Omental fat pad (tissue), 4 donors: ENCODE results near the gene DST. TPM values are rescaled to one million over a fixed set of nuclear protein-coding genes. Genes with fewer than 3 reads are reported as not detected.

Source experiments
- ATAC-seq: fragments of 150-250 bp; one replicate; pipeline ENCODE4 v1.9.1; 2016; ENCODE audit warnings: mild to moderate bottlenecking, moderate library complexity; ENCODE audit not compliant: low FRiP score
- DNase-seq: peaks from one replicate; pipeline ENCODE4 v3.0.0-alpha.2; 2019; ENCODE audit warnings: low spot score
- total RNA-seq, 4 donors: library from RNA; depleted of rRNA; stranded (reverse); fragments of >200 nt; gene quantifications; one replicate each; pipeline ENCODE4 v1.1.0, GENCODE V29; 2016
- TF ChIP-seq, protein P1 (sequence below), 3 donors: fragments of 450-650 bp; IDR thresholded peaks; one replicate each; pipeline ENCODE4 v1.5.1; 2016 to 2017; ENCODE audit warnings: antibody characterized with exemption in 3 of 3, mild to moderate bottlenecking in 3 of 3, moderate library complexity in 2 of 3

The DST gene
- total RNA-seq, 4 donors from 2014 or later: 126 to 371 (median 160) TPM

DNA sequence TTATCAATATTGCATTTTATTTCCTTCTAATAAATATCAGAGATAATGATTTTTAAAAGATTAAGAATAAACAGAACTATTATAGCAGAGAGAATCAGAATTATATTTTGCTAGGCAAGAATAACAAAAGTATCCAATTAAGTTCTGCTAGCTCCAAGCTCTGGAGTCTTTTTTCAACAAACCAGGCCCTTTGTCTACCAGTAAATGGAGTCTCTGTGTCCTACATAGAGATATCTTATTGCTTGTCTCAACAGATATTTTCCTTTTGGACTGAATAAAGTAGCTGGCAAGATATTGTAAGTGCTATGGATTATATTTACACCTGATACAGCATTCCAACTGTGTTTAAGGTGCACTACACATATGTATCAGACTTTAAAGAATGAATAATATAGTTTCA lies 107.1 kb downstream of the DST start:
- TF ChIP-seq, protein P1, sequence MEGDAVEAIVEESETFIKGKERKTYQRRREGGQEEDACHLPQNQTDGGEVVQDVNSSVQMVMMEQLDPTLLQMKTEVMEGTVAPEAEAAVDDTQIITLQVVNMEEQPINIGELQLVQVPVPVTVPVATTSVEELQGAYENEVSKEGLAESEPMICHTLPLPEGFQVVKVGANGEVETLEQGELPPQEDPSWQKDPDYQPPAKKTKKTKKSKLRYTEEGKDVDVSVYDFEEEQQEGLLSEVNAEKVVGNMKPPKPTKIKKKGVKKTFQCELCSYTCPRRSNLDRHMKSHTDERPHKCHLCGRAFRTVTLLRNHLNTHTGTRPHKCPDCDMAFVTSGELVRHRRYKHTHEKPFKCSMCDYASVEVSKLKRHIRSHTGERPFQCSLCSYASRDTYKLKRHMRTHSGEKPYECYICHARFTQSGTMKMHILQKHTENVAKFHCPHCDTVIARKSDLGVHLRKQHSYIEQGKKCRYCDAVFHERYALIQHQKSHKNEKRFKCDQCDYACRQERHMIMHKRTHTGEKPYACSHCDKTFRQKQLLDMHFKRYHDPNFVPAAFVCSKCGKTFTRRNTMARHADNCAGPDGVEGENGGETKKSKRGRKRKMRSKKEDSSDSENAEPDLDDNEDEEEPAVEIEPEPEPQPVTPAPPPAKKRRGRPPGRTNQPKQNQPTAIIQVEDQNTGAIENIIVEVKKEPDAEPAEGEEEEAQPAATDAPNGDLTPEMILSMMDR (IDR thresholded peaks at IDR 0.05): no peak
- no peak for DNase-seq
- no peak for ATAC-seq

DNA sequence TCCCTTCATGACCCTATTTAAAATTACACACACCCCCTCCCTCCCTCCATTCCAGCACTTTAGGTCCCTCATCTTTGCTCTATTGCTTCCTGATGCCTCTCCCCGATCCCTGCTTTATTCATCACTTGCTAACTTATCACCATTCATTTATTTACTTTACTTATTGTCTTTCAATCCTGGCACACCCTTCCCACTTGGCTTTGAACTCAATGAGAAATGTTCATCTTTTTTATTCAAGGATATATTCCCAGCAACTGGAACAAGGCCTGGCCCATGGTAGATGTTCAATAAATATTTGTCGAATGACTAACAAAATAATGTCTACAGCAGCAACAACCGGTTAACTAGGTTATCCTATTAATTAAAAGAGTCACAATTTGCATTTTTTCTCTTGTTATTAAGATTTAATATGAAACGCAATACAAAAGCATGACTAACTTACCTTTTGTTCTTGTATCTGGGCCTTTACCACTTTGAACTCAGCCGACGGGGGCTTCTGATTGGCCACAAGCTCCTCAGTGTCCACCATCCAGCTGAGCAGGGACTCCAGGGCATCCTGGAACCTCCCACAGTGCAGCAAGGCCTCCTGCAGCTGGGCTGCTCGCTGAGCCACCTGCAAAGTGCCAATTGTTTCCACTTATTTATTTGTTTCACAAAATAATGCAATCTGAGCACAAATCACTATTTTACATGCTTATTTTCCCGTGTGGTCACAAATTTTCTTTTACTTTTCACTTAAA lies 107.8 kb downstream of the DST start:
- no peak for DNase-seq
- TF ChIP-seq, protein P1 (IDR thresholded peaks at IDR 0.05): no peak
- ATAC-seq: no peak

DNA sequence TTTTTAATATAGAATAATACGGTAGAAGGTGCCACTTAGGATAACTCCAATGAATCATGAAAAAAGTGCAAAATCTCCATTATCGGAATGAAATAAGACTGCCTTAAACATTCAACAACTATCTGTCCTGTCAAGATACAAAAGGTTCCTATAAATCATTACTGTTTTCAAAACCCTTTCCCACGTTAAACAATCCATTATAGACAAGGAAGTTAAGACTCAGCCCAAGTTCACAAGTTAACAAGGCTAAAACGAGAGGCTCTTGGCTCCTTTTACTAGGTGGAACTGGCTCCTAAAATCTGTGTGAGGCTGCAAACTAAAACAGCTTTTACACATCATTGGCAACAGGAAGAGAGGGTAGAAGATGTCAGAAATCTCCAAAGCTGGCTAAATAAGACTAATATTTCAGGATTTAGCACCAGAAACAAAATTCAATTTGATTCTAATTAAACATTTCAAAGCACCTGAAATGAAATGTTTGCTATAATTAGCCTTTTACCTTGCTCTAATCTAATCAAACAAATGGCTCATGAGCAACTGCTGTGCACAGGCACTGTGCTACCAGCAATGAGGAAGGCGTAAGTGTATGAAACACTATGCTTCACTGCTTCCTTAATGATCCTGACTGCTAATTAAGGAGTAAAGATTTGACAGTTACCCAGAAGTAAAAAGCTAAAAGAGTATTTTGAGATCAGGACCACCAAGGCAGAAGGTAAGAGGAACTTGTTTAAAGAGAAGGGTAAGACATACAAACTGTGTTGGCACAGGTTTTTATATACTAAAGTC lies 109.7 kb downstream of the DST start:
- DNase-seq (no peak), ATAC-seq (no peak)
- TF ChIP-seq, protein P1 (IDR thresholded peaks at IDR 0.05): no peak

DNA sequence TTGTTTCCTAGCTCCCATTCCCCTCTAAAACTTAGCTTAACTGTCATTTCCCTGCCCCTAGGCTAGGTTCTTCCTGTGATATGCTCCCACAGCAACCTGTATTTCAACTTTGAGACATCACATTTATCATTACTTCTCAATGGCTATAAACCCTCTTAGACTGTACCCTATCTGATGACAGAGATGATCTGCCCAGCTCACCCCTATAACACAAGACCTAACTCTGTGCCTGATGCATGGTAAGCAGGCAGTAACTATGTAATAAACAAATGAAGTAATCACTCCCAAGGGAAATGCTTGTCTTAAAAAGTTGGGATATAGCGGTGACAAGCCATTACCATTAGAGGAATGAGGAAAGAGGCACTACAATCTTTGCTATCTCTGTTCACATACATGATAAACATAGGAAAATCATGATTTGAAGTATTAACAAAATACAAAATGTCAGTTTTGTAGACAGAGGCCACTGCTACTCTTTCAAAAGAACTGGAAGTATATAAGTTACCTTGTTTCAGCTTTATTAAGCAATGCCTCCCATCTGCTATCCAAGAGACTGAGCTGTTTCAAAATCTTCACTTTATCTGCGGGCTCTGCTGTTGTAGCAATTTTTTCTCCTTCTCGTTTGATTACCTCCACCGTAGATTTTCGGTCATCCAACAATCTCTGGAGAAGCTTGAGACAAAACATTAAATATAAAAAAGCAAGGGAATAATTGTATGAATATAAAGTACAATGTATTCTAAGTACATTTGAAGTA lies 110.7 kb downstream of the DST start:
- DNase-seq (no peak), ATAC-seq (no peak)
- TF ChIP-seq, protein P1 (IDR thresholded peaks at IDR 0.05): no peak

DNA sequence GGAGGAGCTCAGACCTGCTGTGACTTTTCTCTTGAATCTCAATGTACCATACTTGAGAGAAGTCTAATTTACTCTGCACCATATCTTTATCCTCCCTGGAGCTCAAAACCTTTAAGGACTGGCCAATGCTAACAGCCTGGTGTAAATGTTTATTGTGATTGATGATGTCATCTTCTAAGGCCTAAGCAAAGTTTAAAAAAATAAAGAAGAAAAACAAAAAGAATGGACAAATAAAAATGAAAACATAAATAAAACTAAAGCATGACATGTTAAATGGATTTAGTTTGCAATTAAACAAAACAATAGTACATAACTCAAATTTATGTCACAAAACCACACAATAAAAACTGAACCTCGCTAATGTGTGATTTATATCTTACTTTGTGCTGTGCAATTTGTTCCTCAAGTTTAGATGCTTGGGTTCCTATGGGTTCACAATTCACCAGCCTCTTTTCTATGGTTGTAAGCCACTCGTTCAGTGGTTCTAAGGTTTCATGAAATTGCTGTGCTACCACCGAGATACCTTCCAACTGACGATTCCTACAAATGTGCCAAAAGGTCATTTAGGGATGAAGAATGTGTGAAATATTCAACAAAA lies 113.0 kb downstream of the DST start:
- ATAC-seq (no peak), DNase-seq (no peak)
- TF ChIP-seq, protein P1 (IDR thresholded peaks at IDR 0.05): no peak

DNA sequence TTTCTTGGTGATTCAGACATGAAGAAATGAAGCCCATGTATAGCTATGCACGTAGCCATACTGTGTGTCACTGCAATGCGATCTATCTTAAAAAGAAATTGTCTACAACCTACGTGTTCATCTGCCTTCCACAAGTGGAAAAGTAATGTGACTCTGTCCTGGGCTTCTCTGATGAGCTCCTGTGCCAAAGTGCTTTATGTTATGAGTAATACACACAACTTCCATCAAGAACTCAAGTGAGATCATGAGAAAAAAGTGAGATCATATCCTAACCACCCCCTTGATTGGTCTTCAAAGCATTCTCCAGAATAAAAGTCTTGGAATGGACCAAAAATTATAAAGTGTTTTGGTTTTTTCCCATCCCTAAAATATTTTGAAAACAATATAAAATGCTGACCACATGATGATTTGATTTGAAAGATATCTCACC lies 114.3 kb downstream of the DST start:
- TF ChIP-seq, protein P1 (IDR thresholded peaks at IDR 0.05): no peak
- ATAC-seq: no peak

More for the DNA sequence above, 114.3 kb downstream of the DST start:
- DNase-seq: no peak
